ENCODE data around the gene ARMC7. TPM values are rescaled to one million over a fixed set of nuclear protein-coding genes. Genes with fewer than 3 reads are reported as not detected.

ARMC7 gene
- total RNA-seq, 4 donors from 2014 or later: 7.5 to 15.5 (median 10.5) TPM

DNA sequence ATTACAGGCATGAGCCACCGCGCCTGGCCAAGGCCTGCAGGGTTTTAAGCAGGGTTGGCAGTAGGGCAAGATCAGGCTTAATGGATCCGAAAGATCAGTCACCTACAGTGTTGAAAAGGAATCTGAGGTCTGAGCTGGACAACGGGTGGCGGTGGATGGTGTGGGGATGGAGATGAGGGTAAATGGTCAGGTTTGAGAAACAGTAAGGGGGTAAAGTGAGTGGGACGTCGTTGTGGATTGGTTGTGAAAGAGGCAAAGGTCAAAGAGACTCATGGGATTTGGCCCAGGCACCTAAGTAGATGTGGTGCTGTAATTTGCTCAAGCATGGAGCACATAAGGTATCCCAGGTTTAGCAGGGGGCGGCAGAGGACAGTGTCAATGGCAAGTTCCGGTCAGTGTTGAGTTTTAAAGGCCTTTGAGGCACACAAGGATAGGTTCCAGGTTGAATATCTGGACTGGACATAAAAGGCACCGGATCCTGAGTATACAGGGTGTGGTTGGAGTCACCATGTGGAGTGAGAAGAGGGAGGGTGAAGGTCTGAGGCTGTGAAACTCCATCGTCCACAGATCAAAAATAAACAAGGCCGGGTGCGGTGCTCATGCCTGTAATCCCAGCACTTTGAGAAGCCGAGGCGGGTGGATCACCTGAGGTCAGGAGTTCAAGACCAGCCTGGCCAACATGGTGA is 23.1 kb upstream of the ARMC7 start:
- H3K4me3 ChIP-seq: peak overlapping the region; percentile 75
- WGBS: 81% methylated on average over 15 of the region's 15 CpGs
- peaks cover 47% of the 10 kb centered on the region for H3K4me1 ChIP-seq
- no peaks in the 10 kb centered on the region for H3K9me3 ChIP-seq
- no peak for DNase-seq (ENCODE audit: low spot score in 2 of 2)
- H3K27ac ChIP-seq: no peak overlapping the region
- no peaks in the 10 kb centered on the region for H3K36me3 ChIP-seq
- H3K27me3 ChIP-seq: no peaks in the 10 kb centered on the region
- TF ChIP-seq, protein P1, sequence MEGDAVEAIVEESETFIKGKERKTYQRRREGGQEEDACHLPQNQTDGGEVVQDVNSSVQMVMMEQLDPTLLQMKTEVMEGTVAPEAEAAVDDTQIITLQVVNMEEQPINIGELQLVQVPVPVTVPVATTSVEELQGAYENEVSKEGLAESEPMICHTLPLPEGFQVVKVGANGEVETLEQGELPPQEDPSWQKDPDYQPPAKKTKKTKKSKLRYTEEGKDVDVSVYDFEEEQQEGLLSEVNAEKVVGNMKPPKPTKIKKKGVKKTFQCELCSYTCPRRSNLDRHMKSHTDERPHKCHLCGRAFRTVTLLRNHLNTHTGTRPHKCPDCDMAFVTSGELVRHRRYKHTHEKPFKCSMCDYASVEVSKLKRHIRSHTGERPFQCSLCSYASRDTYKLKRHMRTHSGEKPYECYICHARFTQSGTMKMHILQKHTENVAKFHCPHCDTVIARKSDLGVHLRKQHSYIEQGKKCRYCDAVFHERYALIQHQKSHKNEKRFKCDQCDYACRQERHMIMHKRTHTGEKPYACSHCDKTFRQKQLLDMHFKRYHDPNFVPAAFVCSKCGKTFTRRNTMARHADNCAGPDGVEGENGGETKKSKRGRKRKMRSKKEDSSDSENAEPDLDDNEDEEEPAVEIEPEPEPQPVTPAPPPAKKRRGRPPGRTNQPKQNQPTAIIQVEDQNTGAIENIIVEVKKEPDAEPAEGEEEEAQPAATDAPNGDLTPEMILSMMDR (IDR thresholded peaks at IDR 0.05): no peak
- TF ChIP-seq POLR2A (IDR thresholded peaks at IDR 0.05) (no peak), POLR2AphosphoS5 (IDR thresholded peaks at IDR 0.05) (no peak), EP300 (IDR thresholded peaks at IDR 0.05) (no peak)

DNA sequence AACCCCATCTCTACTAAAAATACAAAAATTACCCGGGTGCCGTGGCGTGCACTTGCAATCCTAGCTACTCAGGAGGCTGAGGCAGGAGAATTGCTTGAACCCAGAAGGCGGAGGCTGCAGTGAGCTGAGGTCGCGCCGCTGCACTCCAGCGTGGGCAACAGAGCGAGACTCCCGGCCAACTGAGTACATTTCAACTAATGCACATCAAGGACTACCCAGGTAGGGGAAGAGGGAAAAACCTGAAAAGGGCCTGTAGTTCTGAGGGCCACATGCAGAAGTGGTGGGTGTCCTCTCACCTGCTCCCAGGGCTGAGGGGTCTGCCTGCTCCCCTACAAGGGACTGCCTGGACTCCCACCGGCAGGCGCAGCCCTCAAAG is 22.6 kb upstream of the ARMC7 start:
- Histone ChIP-seq H3K4me3 (peak overlapping the region; percentile 75), H3K27me3 (no peaks in the 10 kb centered on the region), H3K9me3 (no peaks in the 10 kb centered on the region), H3K27ac (peak overlapping the region; percentile 87), H3K4me1 (peaks cover 52% of the 10 kb centered on the region), H3K36me3 (no peaks in the 10 kb centered on the region)
- WGBS: 65% methylated on average over 12 of the region's 12 CpGs
- DNase-seq (ENCODE audit: low spot score in 2 of 2): no peak
- TF ChIP-seq EP300 (IDR thresholded peaks at IDR 0.05) (no peak), POLR2AphosphoS5 (IDR thresholded peaks at IDR 0.05) (no peak), POLR2A (IDR thresholded peaks at IDR 0.05) (no peak)
- TF ChIP-seq, protein P1 (IDR thresholded peaks at IDR 0.05): no peak

DNA sequence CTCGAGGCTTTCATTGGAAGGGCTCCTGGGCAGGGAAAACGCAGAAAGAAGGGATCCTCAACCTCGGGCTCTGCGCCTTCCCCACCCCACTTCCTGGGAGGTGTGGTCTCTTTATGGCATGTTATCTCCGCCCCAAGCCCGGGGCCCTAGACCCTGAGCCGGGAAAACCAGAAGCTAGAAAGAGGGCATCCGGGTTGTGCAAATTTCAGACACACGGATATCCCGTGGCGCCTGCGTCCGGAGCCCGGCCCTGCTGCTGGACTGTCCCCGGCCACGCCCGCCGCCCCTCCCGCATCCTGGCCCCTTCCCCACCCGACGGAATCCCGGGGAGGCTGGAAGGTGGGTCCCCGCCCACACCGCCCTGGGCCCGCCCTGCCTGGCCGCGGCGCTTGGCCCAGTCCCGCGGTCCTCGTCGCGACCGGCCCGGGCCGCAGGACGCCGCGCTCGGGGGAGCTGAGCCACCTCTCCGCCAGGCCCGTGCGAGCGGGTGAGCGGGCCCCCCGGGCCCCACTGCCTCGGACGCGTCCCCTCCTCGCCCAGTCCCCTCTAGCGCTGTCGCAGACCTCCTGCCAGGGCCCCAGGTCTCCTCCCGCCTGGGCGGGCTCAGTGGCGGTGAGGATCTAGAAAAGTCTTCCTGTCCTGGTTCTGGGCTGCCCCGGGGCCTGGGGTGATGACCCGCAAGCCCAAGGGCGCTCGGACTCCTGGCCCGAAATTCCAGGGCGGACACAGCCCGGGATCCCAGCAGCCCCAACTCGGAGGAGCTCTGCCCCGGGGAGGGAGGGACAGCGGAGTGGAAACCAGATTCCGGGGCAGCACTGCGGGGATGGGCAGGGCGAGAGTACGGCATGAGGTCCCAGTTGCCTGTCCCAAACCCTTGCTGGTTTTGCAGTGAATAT is 22.0 kb upstream of the ARMC7 start, which contains the start of gene SLC16A5:
Gene SLC16A5, plus strand, starts transcription at position 397 of the 896 bp plus-strand sequence. CDS start 5,683 bp downstream, outside the sequence.
- H3K9me3 ChIP-seq: no peaks in the 10 kb centered on the region
- H3K36me3 ChIP-seq: no peaks in the 10 kb centered on the region
- no peak for TF ChIP-seq EP300 (IDR thresholded peaks at IDR 0.05)
- TF ChIP-seq, protein P1 (IDR thresholded peaks at IDR 0.05): no peak
- peak in 1 of 3 donors; percentile 3 for TF ChIP-seq POLR2AphosphoS5 (IDR thresholded peaks at IDR 0.05)
- TF ChIP-seq POLR2A (IDR thresholded peaks at IDR 0.05): peak in 1 of 2 donors; percentile 40
- peak; percentile 92 for DNase-seq (ENCODE audit: low spot score in 2 of 2)
- peaks cover 58% of the 10 kb centered on the region for H3K4me1 ChIP-seq
- WGBS: under 1% methylated on average over 27 of the region's 69 CpGs
- peak within 1 kb of the TSS; percentile 75 for H3K4me3 ChIP-seq
- H3K27me3 ChIP-seq: no peaks in the 10 kb centered on the region
- H3K27ac ChIP-seq: peak within 1 kb of the TSS; percentile 87

DNA sequence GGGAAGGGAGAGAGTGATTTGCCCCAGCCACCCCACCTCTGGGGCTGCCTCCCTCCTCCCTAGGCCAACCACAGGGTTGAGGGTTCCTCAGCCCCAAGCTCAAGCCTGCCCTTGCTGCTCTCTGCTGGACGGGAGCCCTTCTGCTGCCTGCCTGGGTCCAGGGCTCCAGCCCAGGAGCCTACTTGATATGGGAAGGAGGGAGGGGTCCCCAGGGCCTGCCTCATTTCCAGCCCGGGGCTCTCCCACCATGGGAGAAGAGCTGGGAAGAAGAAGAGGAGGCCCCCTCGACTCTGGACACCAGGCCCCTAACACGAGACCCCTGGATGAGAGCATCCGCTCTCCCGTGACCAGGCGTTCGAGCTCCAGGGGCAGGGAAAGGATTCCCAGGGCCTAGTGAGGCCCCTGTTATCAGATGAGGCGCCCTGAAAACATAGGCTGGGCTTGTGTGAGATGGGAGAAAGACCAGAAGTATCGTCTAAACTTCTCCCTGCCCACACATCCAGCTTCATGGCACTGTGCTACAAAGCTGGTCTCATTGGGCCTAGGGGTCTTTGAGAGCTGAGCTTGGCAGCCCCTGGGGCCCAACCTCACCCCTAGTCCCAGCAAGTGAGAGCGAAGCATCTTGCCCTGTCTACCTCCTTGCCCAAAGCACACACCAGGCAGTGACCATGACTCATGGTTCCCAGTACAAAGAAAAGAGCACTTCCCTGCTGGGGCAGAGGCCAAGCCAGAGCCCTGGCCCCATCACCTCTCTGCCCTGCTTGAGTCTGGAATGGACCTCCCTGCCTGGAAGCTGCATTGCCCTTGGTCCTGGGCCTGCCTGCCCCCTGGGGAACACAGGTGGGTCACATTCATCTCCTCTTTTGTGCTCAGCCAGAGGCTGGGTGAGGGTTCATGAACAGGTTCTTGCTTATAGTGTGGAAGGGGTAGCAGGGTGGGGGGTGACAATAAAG is 21.0 kb upstream of the ARMC7 start:
- 57% methylated on average over 8 of the region's 11 CpGs for WGBS
- H3K4me1 ChIP-seq: peaks cover 68% of the 10 kb centered on the region
- peak overlapping the region; percentile 75 for H3K4me3 ChIP-seq
- H3K27me3 ChIP-seq: no peaks in the 10 kb centered on the region
- H3K27ac ChIP-seq: peak overlapping the region; percentile 87
- no peak for DNase-seq (ENCODE audit: low spot score in 2 of 2)
- H3K9me3 ChIP-seq: no peaks in the 10 kb centered on the region
- H3K36me3 ChIP-seq: no peaks in the 10 kb centered on the region
- TF ChIP-seq EP300 (IDR thresholded peaks at IDR 0.05) (no peak), POLR2A (IDR thresholded peaks at IDR 0.05) (no peak), POLR2AphosphoS5 (IDR thresholded peaks at IDR 0.05) (no peak)
- TF ChIP-seq, protein P1 (IDR thresholded peaks at IDR 0.05): no peak

Data from suprapubic skin (tissue), 4 donors.